ENCODE results near the gene UBXN7. TPM values are rescaled to one million over a fixed set of nuclear protein-coding genes. Genes with fewer than 3 reads are reported as not detected.

Gene UBXN7
- total RNA-seq, 1 experiment from 2014 or later = 67.0 TPM

GRCh38 chr3:196315821-196316220, 116.4 kb downstream of the UBXN7 start:
- no peaks in the 10 kb centered on the region for H3K9me3 ChIP-seq (ENCODE audit: control insufficient read depth in 1 of 2, insufficient read depth in 1 of 2, low read depth in 1 of 2, low read length in 2 of 2)
- no peak overlapping the region for H3K4me2 ChIP-seq (ENCODE audit: low read length)
- intact Hi-C loops (cut with micrococcal nuclease) = loop anchor here (10.0 kb wide), 1 partner anchor 189 kb away; the partner anchor contains the start of gene RNF168
- no peak overlapping the region for H2AFZ ChIP-seq (ENCODE audit: low read depth, low read length, poor library complexity, severe bottlenecking)
- H3K4me3 ChIP-seq (replicated peaks in 1 of 2; ENCODE audit: low read depth in 1 of 2, low read length in 2 of 2) = no peak overlapping the region
- RAD21 ChIA-PET (ENCODE audit: low non-redundant PET in 1 of 2, low total read pairs in 2 of 2, uncharacterized antibody in 2 of 2, unreplicated experiment in 2 of 2) = no interaction called here
- H3K9ac ChIP-seq (ENCODE audit: low read length) = no peak overlapping the region
- ATAC-seq (no peak), DNase-seq (ENCODE audit: low read depth, low spot score) (no peak)
- POLR2A ChIA-PET = no interaction called here
- no peaks in the 10 kb centered on the region for H3K9me2 ChIP-seq (ENCODE audit: insufficient read depth)
- H4K20me1 ChIP-seq (ENCODE audit: insufficient read depth) = no peaks in the 10 kb centered on the region
- no TSS peak for BruUV-seq (replicated peaks)
- TF ChIP-seq TCF7L2 (IDR thresholded peaks at IDR 0.05; ENCODE audit: borderline replicate concordance, extremely low read depth, insufficient read depth, insufficient read length) (no peak), SRF (IDR thresholded peaks at IDR 0.05; ENCODE audit: low read depth) (no peak), RAD21 (IDR thresholded peaks at IDR 0.05; ENCODE audit: low read depth) (no peak), SP1 (IDR thresholded peaks at IDR 0.05; ENCODE audit: low read depth) (no peak), EZH2phosphoT487 (IDR thresholded peaks at IDR 0.05; ENCODE audit: borderline replicate concordance) (no peak), EZH2 (IDR thresholded peaks at IDR 0.05) (no peak), ZNF274 (IDR thresholded peaks at IDR 0.05; ENCODE audit: low read depth, low read length) (no peak), CTCF (IDR thresholded peaks at IDR 0.05 in 2 of 3, conservative IDR thresholded peaks at IDR 0.05 in 1 of 3; ENCODE audit: borderline replicate concordance in 1 of 3, insufficient read depth in 1 of 3, low read depth in 2 of 3, low read length in 2 of 3) (no peak), ZBTB33 (IDR thresholded peaks at IDR 0.05; ENCODE audit: extremely low read depth, insufficient replicate concordance, low read length) (no peak)
- H3K27ac ChIP-seq (ENCODE audit: low read depth, low read length) = no peak overlapping the region
- CTCF ChIA-PET = no interaction called here
- H3K4me1 ChIP-seq (ENCODE audit: control insufficient read depth in 1 of 2, insufficient read depth in 2 of 2, low read length in 2 of 2) = peaks cover 5 to 40% of the 10 kb centered on the region in 2 experiments; a peak in 3 of 4 replicates
- no peaks in the 10 kb centered on the region for H3K36me3 ChIP-seq (ENCODE audit: control insufficient read depth in 1 of 2, insufficient read depth in 2 of 2, low read length in 2 of 2)
- peaks cover 13% of the 10 kb centered on the region for H3K79me2 ChIP-seq (ENCODE audit: insufficient read depth, low read length)
- no peaks in the 10 kb centered on the region for H3K27me3 ChIP-seq (ENCODE audit: insufficient read depth, low read length)
